B cell (primary cell): ENCODE results near the gene MED9.

Experiments used
- CTCF ChIP-seq: fragments of 200-600 bp; IDR thresholded peaks from one replicate; pipeline ENCODE4 v1.8.0; 2022; ENCODE audit warnings: antibody characterized with exemption, mild to moderate bottlenecking
- EZH2 ChIP-seq: IDR thresholded peaks from 2 replicates; pipeline ENCODE4 v1.6.1; 2012; ENCODE audit warnings: borderline replicate concordance, low read depth, mild to moderate bottlenecking, moderate library complexity, low read length; ENCODE audit not compliant: insufficient read depth, poor library complexity, severe bottlenecking

GRCh38 chr17:17437461-17437860 is 39.3 kb upstream of the MED9 start:
- TF ChIP-seq EZH2 (no peak), CTCF (no peak)
